CD4-positive, alpha-beta T cell treated with Interferon gamma for 1 hour (primary cell): Measurements from ENCODE around the gene MPZL2.
A peak's percentile ranks its signal among the peaks of the same experiment; 100 is the strongest.

Experiments used
- DNase-seq: peaks from one replicate; pipeline ENCODE4 v3.0.0-alpha.2; 2020

Gene MPZL2

GRCh38 chr11:118240999-118241763 lies 22.9 kb downstream of the MPZL2 start:
- DNase-seq = peak; percentile 59

DNA sequence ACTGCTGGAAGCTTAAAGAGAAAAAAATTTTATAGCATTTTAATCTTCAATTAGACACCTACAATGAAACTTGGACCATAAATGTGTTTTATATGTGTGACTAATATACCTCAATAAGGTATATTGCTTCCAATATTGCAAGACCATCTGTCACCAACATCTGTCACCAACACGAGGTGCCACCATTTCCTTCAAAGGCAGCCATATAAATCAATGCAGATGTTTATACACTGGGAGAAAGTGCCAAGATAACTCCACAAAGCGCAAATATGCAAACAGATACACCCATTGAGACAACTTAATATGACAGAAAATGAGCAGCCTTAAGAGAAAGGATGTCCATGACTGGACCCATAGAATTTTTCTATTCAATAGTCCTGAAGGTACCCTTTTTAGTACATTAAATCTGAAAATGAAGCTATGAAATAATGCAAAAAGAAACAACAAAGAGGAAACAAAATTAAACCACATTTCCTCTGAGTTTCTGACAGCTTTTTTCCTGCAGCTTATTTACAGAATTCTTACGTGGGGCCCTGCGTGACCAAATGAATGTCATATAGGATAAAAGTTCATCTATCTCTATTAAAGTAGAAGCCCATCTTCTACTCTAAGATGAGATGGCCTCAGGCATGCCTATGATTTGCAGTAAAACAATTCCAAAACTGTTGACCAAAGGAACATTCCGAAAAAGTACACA lies 24.4 kb downstream of the MPZL2 start:
- DNase-seq = no peak

DNA sequence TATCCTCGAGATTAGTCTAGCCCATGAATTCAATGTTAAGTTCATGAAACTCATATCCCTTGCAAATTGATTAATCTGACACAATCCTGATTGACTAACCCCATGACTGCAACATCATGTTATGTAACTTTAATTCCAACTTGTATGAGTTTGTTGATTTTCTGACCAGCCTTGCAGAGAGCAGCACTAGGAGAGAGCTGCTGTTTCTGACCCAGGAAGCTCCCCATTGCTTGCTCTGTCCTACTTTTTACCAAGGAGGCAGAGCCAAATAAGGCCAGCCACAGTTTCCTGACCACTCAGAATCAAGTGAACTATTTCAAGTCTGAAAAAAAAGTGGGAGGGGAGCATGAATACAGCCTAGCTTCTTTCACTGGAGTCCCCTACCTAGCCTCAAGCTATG lies 25.2 kb downstream of the MPZL2 start:
- no peak for DNase-seq

GRCh38 chr11:118238421-118238820 lies 25.7 kb downstream of the MPZL2 start:
- no peak for DNase-seq

GRCh38 chr11:118236170-118236569 lies 27.9 kb downstream of the MPZL2 start:
- no peak for DNase-seq

- no peak for DNase-seq
These were observed 29.3 kb downstream of the MPZL2 start for GRCh38 chr11:118234833-118235232.

DNA sequence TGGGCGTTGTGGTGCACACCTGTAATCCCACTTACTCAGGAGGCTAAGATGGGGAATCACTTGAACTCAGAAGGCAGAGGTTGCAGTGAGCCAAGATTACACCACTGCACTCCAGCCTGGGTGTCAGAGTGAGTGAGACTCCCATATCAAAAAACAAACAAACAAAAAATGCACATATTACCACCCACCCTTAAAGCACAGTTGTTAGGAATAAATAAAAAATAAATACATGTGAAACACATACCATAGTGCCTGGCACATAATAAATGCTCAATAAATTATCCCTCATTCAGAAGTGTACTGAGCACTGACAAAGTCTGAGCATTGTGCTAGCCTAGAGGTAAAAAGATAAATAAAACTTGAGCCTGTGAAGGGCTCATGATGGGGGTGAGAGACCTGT lies 30.2 kb downstream of the MPZL2 start:
- DNase-seq = no peak

GRCh38 chr11:118233377-118233776 lies 30.7 kb downstream of the MPZL2 start:
- DNase-seq = no peak

- DNase-seq = no peak
These were observed 31.4 kb downstream of the MPZL2 start for GRCh38 chr11:118232659-118233058.

DNA sequence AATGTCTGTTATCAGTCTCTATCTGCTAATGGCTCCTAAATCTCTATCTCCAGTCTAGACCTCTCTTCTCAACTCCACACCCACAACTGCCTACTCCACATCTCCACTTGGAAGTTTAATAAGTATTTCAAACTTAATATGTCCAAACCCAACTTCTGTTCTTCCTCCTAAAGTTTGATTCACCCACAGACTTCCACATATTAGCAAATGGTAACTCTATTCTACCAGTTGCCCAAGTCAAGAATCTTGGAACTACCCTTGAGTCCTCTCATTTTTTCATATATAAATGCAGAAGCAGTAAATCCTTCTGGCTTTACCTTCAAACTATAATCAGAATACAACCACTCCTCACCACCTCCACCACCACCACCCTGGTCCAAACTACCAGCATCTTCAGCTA lies 32.6 kb downstream of the MPZL2 start:
- no peak for DNase-seq

DNA sequence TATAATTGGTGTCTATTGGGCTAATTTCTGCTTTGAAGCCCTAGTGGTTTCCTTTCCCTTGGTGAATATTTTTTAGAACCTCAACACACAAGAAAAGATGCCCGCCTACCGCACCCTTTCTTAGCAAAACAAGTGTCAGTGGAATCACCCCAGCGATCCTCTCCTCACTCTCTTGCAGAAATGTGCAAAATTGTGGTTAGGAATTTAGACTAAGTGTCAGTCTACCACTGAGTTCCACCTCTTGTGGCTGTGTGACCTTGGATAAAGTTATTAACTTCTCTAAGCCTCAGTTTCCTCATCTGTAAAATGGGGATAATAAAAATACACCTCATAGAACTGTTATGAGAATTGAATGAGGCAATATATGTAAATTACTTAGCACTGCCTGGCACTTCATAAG lies 34.0 kb downstream of the MPZL2 start:
- no peak for DNase-seq

DNA sequence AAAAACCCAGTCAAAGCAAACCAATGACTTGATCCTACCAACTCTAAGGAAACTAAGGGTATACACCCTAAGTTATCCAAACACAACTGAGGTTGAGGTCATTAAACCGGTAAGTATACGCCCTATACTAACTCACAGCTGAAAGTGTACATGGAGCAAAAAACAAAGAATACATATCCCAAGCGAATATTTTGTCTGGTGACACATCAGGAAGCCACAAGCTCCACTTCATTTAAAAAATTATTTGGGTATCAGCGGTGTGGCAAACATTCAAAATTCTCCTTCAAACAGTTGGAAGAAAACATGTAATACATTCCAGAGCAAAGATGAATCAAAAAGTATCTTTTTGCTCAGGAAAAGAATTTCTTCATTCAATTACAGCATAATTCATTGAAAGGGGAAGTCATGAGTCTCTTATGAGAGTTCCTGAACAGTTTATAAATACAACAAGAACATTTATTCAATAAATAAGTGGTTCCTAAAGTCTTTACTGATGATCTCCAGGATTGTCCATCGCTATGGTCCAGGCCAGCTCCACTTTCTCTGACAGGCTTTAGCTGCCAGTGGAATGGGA lies 34.7 kb downstream of the MPZL2 start:
- no peak for DNase-seq

DNA sequence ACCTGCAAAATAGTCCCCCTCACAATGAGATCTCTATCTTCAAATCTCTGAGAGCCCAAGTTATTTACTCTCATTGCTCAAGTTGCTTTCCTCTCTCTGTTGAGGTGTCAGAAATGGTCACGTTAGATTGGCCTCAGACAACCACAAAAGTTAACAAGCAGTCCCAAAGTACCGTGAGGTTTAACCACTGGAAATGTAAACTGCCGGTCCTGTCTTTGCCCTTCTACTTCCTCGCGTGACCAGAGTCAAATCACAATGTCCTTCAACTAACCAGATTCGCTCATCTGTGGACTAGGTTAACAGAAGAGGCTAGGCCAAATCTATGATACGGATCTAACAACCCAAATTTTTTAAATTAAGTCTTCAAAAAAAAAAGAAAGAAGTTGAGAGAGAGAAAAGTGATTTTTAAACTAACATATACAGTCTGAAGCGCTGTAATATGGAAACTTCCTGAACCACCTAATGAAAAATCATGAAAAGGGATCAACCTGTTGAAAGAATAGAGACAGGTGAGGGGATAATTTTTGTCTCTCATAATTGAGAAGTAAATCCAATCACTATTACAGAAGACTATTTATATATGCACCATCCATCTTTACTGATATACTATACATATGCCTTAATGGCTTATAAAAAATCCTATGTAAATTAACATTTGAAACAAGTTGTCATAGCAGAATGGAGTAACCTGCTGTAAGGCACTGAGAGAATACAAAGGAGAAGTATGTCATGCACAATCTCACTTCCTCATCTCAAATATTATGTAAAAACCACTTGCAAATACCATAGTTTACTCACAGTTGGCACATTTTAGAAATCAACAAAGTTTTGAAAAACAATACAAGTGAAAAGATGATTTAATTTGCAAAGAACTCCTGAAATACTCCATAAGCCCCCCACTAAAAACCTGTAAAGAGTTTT lies 36.0 kb downstream of the MPZL2 start:
- no peak for DNase-seq

- no peak for DNase-seq
These were observed 37.3 kb downstream of the MPZL2 start for GRCh38 chr11:118226781-118227180.

GRCh38 chr11:118226296-118226695 lies 37.8 kb downstream of the MPZL2 start:
- peak; percentile 22 for DNase-seq

DNA sequence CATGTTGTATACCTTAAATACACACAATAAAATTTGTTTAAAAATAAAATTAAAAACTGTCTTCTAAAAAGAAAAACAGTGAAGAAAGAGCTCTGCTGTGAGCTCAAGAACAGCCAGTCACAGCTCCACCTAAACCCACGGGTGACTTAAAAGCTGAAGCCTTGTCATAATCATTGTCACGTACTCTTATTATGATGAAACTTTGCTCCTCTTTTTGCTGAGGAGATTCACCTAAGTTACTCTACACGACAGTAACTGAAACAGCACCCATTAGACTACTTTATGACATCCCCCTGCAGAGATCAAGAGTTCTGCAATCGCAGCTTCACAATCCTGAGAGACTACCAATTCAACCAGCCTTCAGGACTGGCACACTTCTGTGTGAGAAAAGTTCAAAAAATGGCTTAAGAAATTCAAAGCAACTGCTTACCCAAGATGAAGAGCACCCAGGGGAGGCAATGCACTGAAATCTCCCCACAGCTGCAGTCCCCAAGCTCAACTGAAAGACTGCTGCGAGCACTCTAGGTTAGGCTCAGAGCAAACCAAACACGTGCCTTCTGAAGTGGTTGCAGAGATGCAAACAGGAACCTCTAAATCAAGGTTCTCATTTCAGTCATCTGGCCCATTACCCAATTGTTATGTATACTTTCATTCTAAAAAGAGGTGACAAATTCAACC lies 39.4 kb downstream of the MPZL2 start, which contains the start of gene JAML:
Gene JAML (minus strand): TSS at position 501 of the 678 bp plus-strand sequence. CDS start 10,145 bp downstream, outside the sequence.
- peak; percentile 61 for DNase-seq

DNA sequence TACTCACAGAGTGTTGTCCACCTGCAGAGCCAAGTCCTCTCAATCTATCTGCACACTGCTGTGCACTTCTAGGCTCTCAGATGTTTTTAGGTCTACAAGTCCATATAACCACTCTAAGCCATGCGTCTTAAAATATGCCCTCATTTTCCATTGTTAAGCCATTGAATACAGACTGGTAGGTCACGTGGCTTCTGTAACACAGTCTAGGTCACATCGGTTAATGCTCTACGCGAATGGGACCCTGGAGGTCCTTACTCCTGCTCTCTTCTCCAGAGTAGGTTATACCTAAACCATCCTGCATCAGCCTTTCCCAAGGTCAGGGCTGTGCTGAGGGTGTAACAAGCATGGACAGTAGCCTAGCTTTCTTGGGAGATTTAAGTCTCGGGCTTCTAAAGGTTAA lies 40.1 kb downstream of the MPZL2 start:
- no peak for DNase-seq

DNA sequence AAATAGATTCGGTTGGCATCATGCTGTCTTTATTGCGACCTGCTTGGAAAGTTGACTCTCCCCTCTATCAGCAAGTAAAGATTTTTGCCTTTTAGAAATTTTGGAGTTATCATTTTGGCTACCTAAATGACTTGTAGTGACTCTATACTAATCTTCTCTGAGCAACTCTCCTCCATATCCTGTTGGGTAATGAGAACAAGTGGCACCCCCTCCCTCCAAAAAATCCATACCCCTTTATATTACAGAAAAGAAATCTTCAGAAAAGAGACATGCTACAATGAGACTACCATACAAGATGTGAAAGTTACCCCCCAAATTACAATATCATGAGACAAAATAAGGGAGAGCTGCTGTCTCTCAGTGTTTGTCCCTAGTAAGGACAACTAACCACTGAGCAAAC lies 40.5 kb downstream of the MPZL2 start:
- no peak for DNase-seq

GRCh38 chr11:118222437-118222836 lies 41.7 kb downstream of the MPZL2 start:
- DNase-seq = no peak

DNA sequence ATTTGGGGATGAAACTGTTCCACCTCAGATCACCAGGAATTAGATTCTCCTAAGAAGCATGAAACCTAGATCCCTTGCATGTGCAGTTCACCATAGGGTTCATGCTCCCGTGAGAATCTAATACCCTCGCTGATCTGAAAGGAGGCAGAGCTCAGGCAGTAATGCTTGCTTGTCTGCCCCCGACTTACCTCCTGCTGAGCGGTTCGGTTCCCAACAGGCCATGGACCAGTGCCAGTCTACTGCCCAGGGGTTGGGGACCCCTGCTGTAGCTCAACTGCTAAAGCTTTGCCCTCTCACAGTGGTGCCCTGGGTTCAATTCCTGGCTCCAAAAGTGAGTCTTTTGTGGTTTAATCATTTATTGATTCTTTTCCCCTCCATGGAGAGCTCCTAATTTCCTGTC lies 42.7 kb downstream of the MPZL2 start:
- DNase-seq = no peak

GRCh38 chr11:118219732-118220131 lies 44.4 kb downstream of the MPZL2 start:
- no peak for DNase-seq

DNA sequence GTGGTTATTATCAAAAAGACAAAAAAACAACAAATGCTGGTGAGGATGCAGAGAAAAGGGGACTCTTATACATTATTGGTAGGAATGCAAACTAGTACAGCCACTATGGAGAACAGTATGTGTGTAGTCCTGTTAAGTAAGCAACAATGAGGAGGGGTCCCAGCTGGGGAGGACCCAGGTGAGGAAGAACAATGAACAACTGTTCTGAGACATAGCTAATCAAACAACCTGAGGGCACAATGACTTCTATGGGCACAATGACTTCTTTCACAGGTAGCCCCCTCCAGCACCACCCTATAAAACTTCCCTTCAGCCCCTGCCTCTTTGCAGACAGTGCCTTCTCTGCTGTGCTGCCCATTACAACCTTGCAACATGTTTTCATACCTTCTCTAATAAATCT lies 44.9 kb downstream of the MPZL2 start:
- no peak for DNase-seq
